ENCODE results near the gene CYP39A1. TPM values are rescaled to one million over a fixed set of nuclear protein-coding genes. Genes with fewer than 3 reads are reported as not detected.

Gene CYP39A1
- total and polyA plus RNA-seq, 9 of the 15 experiments (the other 6 are each of a cell fraction or from before 2014, with no cell fraction given): not detected

GRCh38 chr6:46612645-46613044 is 40.0 kb downstream of the CYP39A1 start:
- H3K4me1 ChIP-seq (replicated peaks in 1 of 2; ENCODE audit: control insufficient read depth in 2 of 2, insufficient read depth in 2 of 2, low read length in 2 of 2): no peaks in the 10 kb centered on the region
- intact Hi-C loops (cut with micrococcal nuclease) (no loop called here), in situ Hi-C loops (cut with MboI) (no loop called here)
- H2AFZ ChIP-seq (ENCODE audit: low read depth, low read length): no peak overlapping the region
- H3K36me3 ChIP-seq (ENCODE audit: control insufficient read depth, insufficient read depth, low read length): no peaks in the 10 kb centered on the region
- no TSS peak for BruUV-seq (replicated peaks)
- no peak for TF ChIP-seq MXI1 (IDR thresholded peaks at IDR 0.05; ENCODE audit: low read depth, low read length)
- TF ChIP-seq MGA (IDR thresholded peaks at IDR 0.05): no peak
- no peak for TF ChIP-seq ZNF23 (CRISPR knock-in tag; IDR thresholded peaks at IDR 0.05)
- TF ChIP-seq CBX2 (IDR thresholded peaks at IDR 0.05; ENCODE audit: insufficient read depth, low read length, poor library complexity, severe bottlenecking): no peak
- TF ChIP-seq XRCC3 (IDR thresholded peaks at IDR 0.05): no peak
- TF ChIP-seq MTF1 (CRISPR knock-in tag; IDR thresholded peaks at IDR 0.05; ENCODE audit: borderline replicate concordance): no peak
- no peak overlapping the region for H3K4me2 ChIP-seq (ENCODE audit: insufficient read depth, low read length)
- no peaks in the 10 kb centered on the region for H4K20me1 ChIP-seq (replicated peaks; ENCODE audit: control insufficient read depth, insufficient read depth, low read length)
- no peak overlapping the region for H3K4me3 ChIP-seq
- H3K27ac ChIP-seq (ENCODE audit: extremely low read depth, low read depth, low read length): no peak overlapping the region
- CTCF ChIA-PET (ENCODE audit: low intra/inter-chr PET ratio): no interaction called here
- H3K79me2 ChIP-seq (ENCODE audit: control insufficient read depth, insufficient read depth, low read length): no peaks in the 10 kb centered on the region
- ATAC-seq: no peak
- no peaks in the 10 kb centered on the region for H3K9me3 ChIP-seq (replicated peaks; ENCODE audit: control insufficient read depth, insufficient read depth, low read depth, low read length)
- POLR2A ChIA-PET: interaction anchor here (0.6 kb wide), 1 partner anchor 19 kb away, joined by 3 read pairs; no protein-coding TSS in a partner anchor
- DNase-seq (ENCODE audit: extremely low read depth in 1 of 4, low spot score in 3 of 4): no peak
- no peak overlapping the region for H3K9ac ChIP-seq (ENCODE audit: insufficient read depth in 1 of 2, low read depth in 2 of 2, low read length in 2 of 2)
- no peaks in the 10 kb centered on the region for H3K27me3 ChIP-seq (ENCODE audit: control insufficient read depth in 2 of 2, insufficient read depth in 2 of 2, low read length in 2 of 2)
- no peak for FAIRE-seq
- WGBS (ENCODE audit: insufficient coverage, low coverage, missing lambda C conversion rate): 0% methylated on average over 2 of the region's 2 CpGs
- H3K9me1 ChIP-seq (ENCODE audit: control insufficient read depth, insufficient read depth, low read length): no peaks in the 10 kb centered on the region

All from K562 (cell line).